Stomach (tissue), 9 donors: Measurements from ENCODE around the gene ULK1. TPM values are rescaled to one million over a fixed set of nuclear protein-coding genes. Genes with fewer than 3 reads are reported as not detected.
A peak's percentile ranks its signal among the peaks of the same experiment; 100 is the strongest.

ENCODE experiments used
- DNase-seq, 2 donors: peaks; one replicate each; pipeline versions ENCODE4 v3.0.0 to v3.0.0-alpha.2; 2013 to 2019
- H3K27ac ChIP-seq, 5 donors: fragments of 200-600 bp in 4 of 5; sonication (generic) in 4 of 5; one replicate each; pipeline ENCODE4 v1.5.1; 2013 to 2019; ENCODE audit warnings: mild to moderate bottlenecking in 1 of 5, moderate library complexity in 1 of 5
- H3K27me3 ChIP-seq, 3 donors: fragments of 200-600 bp; sonication (generic); one replicate each; pipeline ENCODE4 v1.5.1; 2017 to 2019; ENCODE audit warnings: mixed run types in 1 of 3
- H3K36me3 ChIP-seq, 4 donors: fragments of 200-600 bp; sonication (generic); 1 replicate in 3 of 4; 2 replicates in 1 of 4; pipeline ENCODE4 v1.5.1; 2016 to 2019
- H3K4me1 ChIP-seq, 4 donors: fragments of 200-600 bp; sonication (generic); one replicate each; pipeline ENCODE4 v1.5.1; 2016 to 2019
- H3K4me3 ChIP-seq, 4 donors: fragments of 200-600 bp; sonication (generic) in 3 of 4; one replicate each; pipeline ENCODE4 v1.5.1; 2016 to 2019; ENCODE audit warnings: mild to moderate bottlenecking in 1 of 4
- H3K9me3 ChIP-seq, 4 donors: fragments of 200-600 bp; sonication (generic); one replicate each; pipeline ENCODE4 v1.5.1; 2016 to 2019
- CTCF ChIP-seq, 7 experiments: fragments of 450-650 bp in 4 of 7; fragments of 200-600 bp in 3 of 7; sonication (generic) in 3 of 7; IDR thresholded peaks; one replicate each; pipeline ENCODE4 v1.5.1; 2016 to 2019; ENCODE audit warnings: antibody characterized with exemption in 7 of 7, control low read depth in 2 of 7, mild to moderate bottlenecking in 1 of 7
- EP300 ChIP-seq: sonication (generic); formaldehyde crosslinking; IDR thresholded peaks from one replicate; pipeline ENCODE4 v1.6.1; 2017; ENCODE audit warnings: antibody characterized with exemption
- POLR2A ChIP-seq, 4 donors: fragments of 450-650 bp; IDR thresholded peaks; one replicate each; pipeline ENCODE4 v1.6.1; 2016; ENCODE audit warnings: antibody characterized with exemption in 4 of 4, control low read depth in 2 of 4, mild to moderate bottlenecking in 1 of 4, moderate library complexity in 1 of 4
- POLR2AphosphoS5 ChIP-seq, 3 donors: sonication (generic); formaldehyde crosslinking; IDR thresholded peaks; one replicate each; pipeline ENCODE4 v1.6.1; 2016; ENCODE audit warnings: antibody characterized with exemption in 3 of 3
- WGBS, 5 donors: extraction: QIAGEN DNeasy Blood & Tissue Kit in 3 of 5; methylation state at CpG; one replicate each; pipeline versions ENCODE4 v1.1.5 to v1.1.7; 2013 to 2018; 5-methylcytosine and 5-hydroxymethylcytosine counted together
- intact Hi-C: fragments of 100-400 bp; cut with DNase I; formaldehyde crosslinking; loops from one replicate; pipeline ENCODE4 v1.15.1; 2023; ENCODE audit warnings: low total_unique reads
- polyA plus RNA-seq, 3 donors: library from polyadenylated mRNA; stranded (reverse); fragments of 200-250 nt; gene quantifications; one replicate each; pipeline ENCODE4 v1.2.3, GENCODE V29; 2013
- total RNA-seq, 5 donors: library from RNA; depleted of rRNA; stranded (reverse); fragments of >200 nt; gene quantifications; one replicate each; pipeline versions ENCODE4 v1.1.0 to v1.2.3, GENCODE V29; 2014 to 2016
- donor health status: healthy with polysubstance abuse.
- donor health status: Bipolar disorder and iron deficiency.
- donor health status: healthy.

Gene ULK1
- total and polyA plus RNA-seq, 8 donors, result 10.2 to 45.1 (median 18.3) TPM

GRCh38 chr12:131914179-131914702, 19.8 kb downstream of the ULK1 start:
- TF ChIP-seq EP300 (no peak), POLR2AphosphoS5 (IDR thresholded peaks at IDR 0.05) (no peak), CTCF (IDR thresholded peaks at IDR 0.05) (no peak), POLR2A (IDR thresholded peaks at IDR 0.05) (no peak)
- Histone ChIP-seq H3K4me1 (peaks cover 9 to 20% (median 14%) of the 10 kb centered on the region in 4 donors), H3K9me3 (no peaks in the 10 kb centered on the region), H3K4me3 (no peak overlapping the region), H3K36me3 (peaks cover 84 to 95% (median 95%) of the 10 kb centered on the region in 4 donors), H3K27ac (no peak overlapping the region), H3K27me3 (no peaks in the 10 kb centered on the region)
- 91 to 94% (median 93%) methylated on average over 13 to 14 of the region's 14 CpGs for WGBS, 5 donors
- DNase-seq, result no peak
- intact Hi-C loops, result no loop called here

GRCh38 chr12:131915000-131915689, 20.7 kb downstream of the ULK1 start:
- Histone ChIP-seq H3K4me3 (no peak overlapping the region), H3K9me3 (no peaks in the 10 kb centered on the region), H3K4me1 (peaks cover 9 to 20% (median 14%) of the 10 kb centered on the region in 4 donors), H3K36me3 (peaks cover 84 to 95% (median 95%) of the 10 kb centered on the region in 4 donors), H3K27ac (no peak overlapping the region), H3K27me3 (no peaks in the 10 kb centered on the region)
- intact Hi-C loops, result no loop called here
- 89 to 96% (median 94%) methylated on average over 11 to 20 of the region's 20 CpGs for WGBS, 5 donors
- no peak for TF ChIP-seq POLR2A (IDR thresholded peaks at IDR 0.05)
- no peak for TF ChIP-seq CTCF (IDR thresholded peaks at IDR 0.05)
- no peak for TF ChIP-seq POLR2AphosphoS5 (IDR thresholded peaks at IDR 0.05)
- TF ChIP-seq EP300, result no peak
- no peak for DNase-seq

- Histone ChIP-seq H3K4me1 (peaks cover 9 to 20% (median 14%) of the 10 kb centered on the region in 4 donors), H3K36me3 (peaks cover 84 to 95% (median 95%) of the 10 kb centered on the region in 4 donors), H3K27me3 (no peaks in the 10 kb centered on the region), H3K27ac (no peak overlapping the region), H3K4me3 (no peak overlapping the region), H3K9me3 (no peaks in the 10 kb centered on the region)
- 93 to 98% (median 95%) methylated on average over 11 to 21 of the region's 21 CpGs for WGBS, 5 donors
- no peak for DNase-seq
- intact Hi-C loops, result no loop called here
- no peak for TF ChIP-seq POLR2AphosphoS5 (IDR thresholded peaks at IDR 0.05)
Observed at GRCh38 chr12:131915823-131916222, 21.4 kb downstream of the ULK1 start.

GRCh38 chr12:131916306-131917138, 22.1 kb downstream of the ULK1 start:
- peaks cover 84 to 95% (median 95%) of the 10 kb centered on the region in 4 donors for H3K36me3 ChIP-seq
- WGBS, 5 donors, result 88 to 92% (median 91%) methylated on average over 14 to 36 of the region's 36 CpGs
- peak overlapping the region in 1 of 5 donors; percentile 34 for H3K27ac ChIP-seq
- no peaks in the 10 kb centered on the region for H3K27me3 ChIP-seq
- no peaks in the 10 kb centered on the region for H3K9me3 ChIP-seq
- intact Hi-C loops, result no loop called here
- no peak for TF ChIP-seq CTCF (IDR thresholded peaks at IDR 0.05)
- TF ChIP-seq EP300, result no peak
- no peak for TF ChIP-seq POLR2A (IDR thresholded peaks at IDR 0.05)
- TF ChIP-seq POLR2AphosphoS5 (IDR thresholded peaks at IDR 0.05), result no peak
- H3K4me3 ChIP-seq, result no peak overlapping the region
- H3K4me1 ChIP-seq, result peaks cover 9 to 17% (median 14%) of the 10 kb centered on the region in 4 donors
- no peak for DNase-seq
